Activated CD4-positive, alpha-beta T cell treated with anti-CD3 and anti-CD28 coated beads, Interleukin-2, amount 50 U/mL, for 16 hours (primary cell): ENCODE measurements around the gene KRTAP12-3.
A peak's percentile ranks its signal among the peaks of the same experiment; 100 is the strongest.
"Not testable (repeated sequence)": the region's sequence is repeated elsewhere in the genome, so short reads cannot be mapped to it uniquely, and the experiment has no call there.

Experiments used
- DNase-seq: peaks from one replicate; pipeline ENCODE4 v3.0.0-alpha.2; 2020

KRTAP12-3 gene

GRCh38 chr21:44657635-44658540, at the start of gene KRTAP12-3:
Gene KRTAP12-3 (plus strand): TSS chr21:44657932. CDS start chr21:44657980, 48 bp downstream.
- DNase-seq: peak; percentile 44

- DNase-seq: no peak
These were observed 48.5 kb upstream of the KRTAP12-3 start for GRCh38 chr21:44609193-44609592.

GRCh38 chr21:44610157-44610843, 47.4 kb upstream of the KRTAP12-3 start:
- not testable (repeated sequence) for DNase-seq

- DNase-seq: no peak
These were observed 46.2 kb upstream of the KRTAP12-3 start for GRCh38 chr21:44611551-44611950.

GRCh38 chr21:44612029-44612486, 45.7 kb upstream of the KRTAP12-3 start, which contains the start of gene KRTAP10-8:
Gene KRTAP10-8 (plus strand): TSS chr21:44612079. CDS start chr21:44612101, 22 bp downstream.
- no peak for DNase-seq

GRCh38 chr21:44612669-44613229, 45.0 kb upstream of the KRTAP12-3 start:
- DNase-seq: no peak

- DNase-seq: no peak
These were observed 44.2 kb upstream of the KRTAP12-3 start for GRCh38 chr21:44613386-44614155.

GRCh38 chr21:44614161-44614631, 43.5 kb upstream of the KRTAP12-3 start:
- DNase-seq: no peak

- no peak for DNase-seq
These were observed 42.8 kb upstream of the KRTAP12-3 start for GRCh38 chr21:44614961-44615391.

GRCh38 chr21:44615466-44615865, 42.3 kb upstream of the KRTAP12-3 start:
- no peak for DNase-seq

GRCh38 chr21:44615911-44616590, 41.7 kb upstream of the KRTAP12-3 start:
- no peak for DNase-seq

- no peak for DNase-seq
These were observed 41.2 kb upstream of the KRTAP12-3 start for GRCh38 chr21:44616591-44616926.

- no peak for DNase-seq
These were observed 40.6 kb upstream of the KRTAP12-3 start for GRCh38 chr21:44617071-44617501.

GRCh38 chr21:44618504-44618903, 39.2 kb upstream of the KRTAP12-3 start:
- no peak for DNase-seq

GRCh38 chr21:44618909-44619308, 38.8 kb upstream of the KRTAP12-3 start:
- DNase-seq: peak; percentile 46

GRCh38 chr21:44619886-44620285, 37.8 kb upstream of the KRTAP12-3 start:
- no peak for DNase-seq

- DNase-seq: no peak
These were observed 34.2 kb upstream of the KRTAP12-3 start for GRCh38 chr21:44623575-44623974.

GRCh38 chr21:44625756-44626155, 32.0 kb upstream of the KRTAP12-3 start:
- no peak for DNase-seq

- no peak for DNase-seq
These were observed 31.5 kb upstream of the KRTAP12-3 start for GRCh38 chr21:44626262-44626661.

GRCh38 chr21:44626673-44627143, 31.0 kb upstream of the KRTAP12-3 start, which contains the start of gene KRTAP10-9:
Gene KRTAP10-9 (plus strand): TSS chr21:44627093. CDS start chr21:44627172, 79 bp downstream.
- DNase-seq: no peak

GRCh38 chr21:44627181-44627822, 30.4 kb upstream of the KRTAP12-3 start:
- not testable (repeated sequence) for DNase-seq
